GM21423 (cell line): Measurements from ENCODE around the gene ZC3H15.

ENCODE experiments used
- ATAC-seq: cut with Tn5 transposase; IDR thresholded peaks from one replicate; pipeline ENCODE4 v1.9.1; 2021; ENCODE audit warnings: mild to moderate bottlenecking, moderate library complexity; ENCODE audit not compliant: unreplicated experiment

Gene ZC3H15

DNA sequence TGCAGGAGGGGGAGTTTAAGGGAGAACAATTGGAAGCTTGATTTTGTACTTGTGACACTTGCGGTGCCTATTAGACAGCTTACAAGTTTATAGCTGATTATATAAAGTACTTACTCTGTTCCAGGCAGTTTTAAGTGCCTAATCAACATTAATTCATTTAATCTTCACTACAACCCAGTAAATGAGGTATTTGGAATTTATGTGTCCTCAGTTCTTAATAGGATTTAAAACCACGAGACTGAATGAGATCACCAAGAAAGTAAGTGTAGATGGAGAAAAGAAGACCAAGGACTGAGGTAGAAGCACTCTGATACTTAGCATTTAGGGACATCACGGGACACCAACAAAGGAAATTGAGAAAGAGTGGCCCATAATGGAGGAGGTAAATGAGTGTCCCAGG lies 49.8 kb downstream of the ZC3H15 start:
- no peak for ATAC-seq

DNA sequence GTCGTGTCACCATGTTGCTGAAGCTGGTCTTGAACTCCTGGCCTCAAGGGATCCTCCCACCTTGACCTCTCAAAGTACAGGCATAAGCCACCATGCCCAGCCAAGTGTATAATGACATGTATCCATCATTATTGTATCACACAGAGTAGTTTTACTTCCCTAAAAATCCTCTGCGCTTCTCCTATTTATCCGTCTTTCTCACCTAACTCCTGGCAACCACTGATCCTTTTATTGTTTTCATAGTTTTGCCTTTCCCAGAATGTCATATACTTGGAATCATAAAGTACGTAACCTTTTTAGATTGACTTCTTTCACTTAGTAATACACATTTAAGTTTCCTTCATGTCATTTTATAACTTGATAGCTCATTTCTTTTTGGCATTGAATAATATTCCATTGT lies 51.0 kb downstream of the ZC3H15 start:
- ATAC-seq, result no peak

- ATAC-seq, result no peak
Observed at GRCh38 chr2:186540941-186541340, 54.9 kb downstream of the ZC3H15 start.

DNA sequence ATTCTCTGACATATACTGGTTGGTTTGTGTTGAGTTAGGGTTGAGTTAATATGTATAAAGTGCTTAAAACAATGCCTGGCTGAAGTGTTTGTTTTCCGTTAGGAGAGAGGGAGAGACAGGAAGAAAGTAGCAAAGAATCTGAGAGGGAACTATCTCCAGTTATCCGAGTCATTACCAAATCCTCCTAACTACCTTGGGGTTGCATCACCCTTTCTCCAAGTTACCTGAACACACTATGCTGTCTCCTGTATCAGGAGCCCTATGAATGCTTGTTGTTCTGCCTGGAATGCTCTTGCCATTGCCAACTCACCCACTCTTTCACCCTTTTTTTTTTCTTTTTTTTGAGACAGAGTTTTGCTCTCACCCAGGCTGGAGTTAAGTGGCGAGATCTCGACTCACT lies 55.9 kb downstream of the ZC3H15 start:
- ATAC-seq, result no peak

GRCh38 chr2:186543561-186544131 lies 57.6 kb downstream of the ZC3H15 start:
- ATAC-seq, result no peak

DNA sequence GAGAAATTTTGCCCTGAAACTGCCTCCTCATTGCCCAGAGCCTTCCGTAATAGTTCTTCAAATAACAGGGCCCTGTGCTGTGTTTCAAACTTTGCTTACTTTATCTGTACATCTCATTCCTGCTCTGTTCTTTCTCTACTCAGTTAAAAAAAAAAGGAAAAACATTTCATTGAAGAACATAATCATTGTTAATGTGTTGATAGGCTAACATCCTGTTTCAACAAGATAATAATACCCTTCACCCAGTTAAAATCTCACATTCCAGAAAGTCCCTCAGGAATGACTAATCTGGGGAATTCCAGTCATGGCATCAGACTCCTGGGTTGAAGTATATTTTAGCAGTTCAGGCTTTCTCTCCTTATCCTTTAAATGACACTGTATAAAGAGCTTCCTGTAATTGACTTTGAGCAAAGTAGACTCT lies 58.2 kb downstream of the ZC3H15 start:
- ATAC-seq, result no peak

DNA sequence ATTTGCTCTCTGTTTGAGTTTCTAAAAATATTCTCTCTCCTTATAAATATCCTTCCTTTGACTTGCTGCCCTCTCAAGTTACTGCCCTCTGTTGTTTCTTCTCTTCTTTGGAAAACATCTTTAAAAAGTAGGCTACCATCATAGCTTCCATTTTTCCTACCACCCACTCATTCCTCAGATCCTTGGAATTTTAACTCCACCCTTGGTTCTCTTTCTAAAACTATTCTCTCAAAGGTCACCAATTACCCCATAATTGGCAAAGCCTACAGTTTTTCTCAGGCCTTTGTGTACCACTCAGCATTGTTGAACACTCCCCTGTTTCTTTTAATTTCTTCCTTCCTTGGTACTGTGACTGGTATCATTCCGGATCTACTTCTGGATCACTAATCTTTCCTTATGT lies 60.8 kb downstream of the ZC3H15 start:
- ATAC-seq, result no peak

GRCh38 chr2:186551323-186552050 lies 65.4 kb downstream of the ZC3H15 start:
- ATAC-seq, result no peak

DNA sequence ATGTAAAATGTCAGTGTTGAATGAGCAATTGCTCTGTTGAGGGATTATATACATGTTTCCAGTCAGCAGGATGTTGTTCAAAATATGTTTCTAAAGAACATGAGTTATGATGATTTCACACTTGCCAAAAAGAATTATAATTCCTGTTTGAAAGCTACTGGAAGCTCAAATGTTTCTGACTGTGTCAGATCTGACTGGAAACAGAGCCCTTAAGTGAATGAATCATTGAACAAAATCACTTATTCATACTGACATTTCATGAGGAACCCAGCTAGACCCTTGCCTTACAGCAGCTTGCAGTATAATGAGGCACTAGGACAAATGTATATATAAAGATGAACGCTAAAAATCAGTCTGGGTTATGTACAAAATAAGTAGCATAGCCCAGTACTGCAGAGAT lies 68.4 kb downstream of the ZC3H15 start:
- no peak for ATAC-seq

DNA sequence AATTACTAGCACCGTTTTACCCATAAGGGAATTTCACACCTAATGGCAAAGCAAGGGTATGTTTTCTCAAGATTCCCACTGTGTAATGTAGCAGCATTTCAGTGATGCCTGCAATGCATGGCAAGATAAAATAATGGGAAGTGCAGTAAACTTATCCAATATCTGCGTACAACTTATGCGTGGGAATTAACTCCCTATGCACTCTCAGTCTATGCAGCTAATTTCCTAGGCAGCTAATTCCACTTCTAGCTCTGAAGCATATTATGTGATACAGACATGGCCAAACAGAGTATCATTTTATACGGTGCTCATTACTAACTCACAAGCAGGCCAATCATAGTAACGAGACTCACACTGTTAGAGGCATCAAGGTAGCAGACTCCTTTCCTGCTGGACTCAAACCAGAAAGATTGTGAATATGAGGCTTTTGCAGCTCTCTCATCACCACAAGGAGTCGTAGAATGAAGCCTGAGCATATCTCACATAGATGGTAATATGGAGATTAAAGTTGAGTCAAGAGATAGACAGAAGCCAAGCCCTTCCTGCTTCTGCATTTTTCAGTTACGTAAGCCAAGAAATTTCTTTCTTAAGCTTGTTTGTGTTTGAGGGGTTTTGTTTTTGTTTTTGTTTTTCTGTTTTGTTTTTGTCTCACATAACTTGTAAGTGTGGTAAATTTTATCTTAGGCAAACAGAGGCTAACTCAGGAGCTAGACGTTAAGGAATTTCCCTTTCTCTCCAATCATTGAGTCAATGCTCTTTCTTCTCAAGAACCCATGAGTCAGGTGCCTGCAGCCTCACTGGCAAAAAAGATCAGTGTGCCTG lies 69.0 kb downstream of the ZC3H15 start:
- ATAC-seq, result no peak

DNA sequence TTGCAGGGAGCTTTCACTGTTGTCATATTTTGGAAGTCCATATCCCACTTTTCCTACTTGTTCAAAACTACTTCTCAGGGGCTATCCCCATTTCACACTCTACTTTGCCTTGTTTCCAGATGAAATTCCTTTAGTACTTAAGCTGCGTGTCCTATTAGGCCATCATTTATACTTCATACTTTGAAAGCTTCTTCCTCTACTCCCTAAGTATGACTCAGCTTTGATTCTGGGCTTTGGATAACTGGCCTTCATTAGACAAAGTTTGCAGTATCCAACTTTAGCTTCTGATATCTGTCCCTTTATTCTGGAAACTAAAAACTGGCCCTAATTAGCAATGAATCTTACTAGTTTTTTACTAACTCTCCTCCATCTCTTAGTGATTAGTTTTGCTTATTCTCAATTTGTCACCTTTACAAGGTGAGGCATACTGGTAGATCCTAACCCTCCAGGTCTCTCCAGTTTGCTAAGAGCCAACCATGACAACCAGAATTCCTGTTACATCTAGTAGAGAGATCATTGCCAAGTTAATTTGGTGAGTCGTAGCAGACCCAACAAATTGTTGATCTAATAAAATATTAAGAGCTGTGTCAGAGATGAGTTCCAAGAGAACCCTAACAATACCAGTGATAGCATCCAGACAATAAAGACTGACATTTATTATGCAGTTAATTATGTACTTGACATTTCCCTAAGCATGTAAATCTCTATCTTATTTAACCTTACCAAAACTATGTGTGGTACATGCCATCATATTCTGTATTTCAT lies 72.6 kb downstream of the ZC3H15 start:
- ATAC-seq, result no peak
